B cell (primary cell): ENCODE measurements around the gene OTOGL.

ENCODE experiments used
- EZH2 ChIP-seq: IDR thresholded peaks from 2 replicates; pipeline ENCODE4 v1.6.1; 2012; ENCODE audit warnings: borderline replicate concordance, low read depth, mild to moderate bottlenecking, moderate library complexity, low read length; ENCODE audit not compliant: insufficient read depth, poor library complexity, severe bottlenecking
- TF ChIP-seq, protein P1 (sequence below): fragments of 200-600 bp; IDR thresholded peaks from one replicate; pipeline ENCODE4 v1.8.0; 2022; ENCODE audit warnings: antibody characterized with exemption, mild to moderate bottlenecking

DNA sequence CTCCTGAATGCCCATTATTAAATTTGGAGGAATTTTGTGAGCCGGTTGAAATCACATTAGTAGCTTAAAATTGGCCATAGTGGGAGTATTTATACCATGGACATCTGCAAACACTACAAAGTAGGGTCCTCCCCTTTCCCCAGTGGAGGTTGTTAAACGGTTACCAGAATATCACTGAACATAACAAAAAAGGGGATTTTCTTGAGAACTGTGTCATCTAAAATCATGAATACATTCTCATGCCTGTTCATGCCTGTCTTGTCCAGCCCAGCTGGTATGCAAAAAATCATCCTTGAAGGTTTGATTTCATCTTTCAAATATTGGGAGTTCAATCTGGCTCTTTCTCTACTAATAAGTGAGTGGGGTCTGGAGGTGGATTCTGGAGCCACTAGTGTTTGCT, 96.4 kb downstream of the OTOGL start:
- no peak for TF ChIP-seq EZH2
- TF ChIP-seq, protein P1, sequence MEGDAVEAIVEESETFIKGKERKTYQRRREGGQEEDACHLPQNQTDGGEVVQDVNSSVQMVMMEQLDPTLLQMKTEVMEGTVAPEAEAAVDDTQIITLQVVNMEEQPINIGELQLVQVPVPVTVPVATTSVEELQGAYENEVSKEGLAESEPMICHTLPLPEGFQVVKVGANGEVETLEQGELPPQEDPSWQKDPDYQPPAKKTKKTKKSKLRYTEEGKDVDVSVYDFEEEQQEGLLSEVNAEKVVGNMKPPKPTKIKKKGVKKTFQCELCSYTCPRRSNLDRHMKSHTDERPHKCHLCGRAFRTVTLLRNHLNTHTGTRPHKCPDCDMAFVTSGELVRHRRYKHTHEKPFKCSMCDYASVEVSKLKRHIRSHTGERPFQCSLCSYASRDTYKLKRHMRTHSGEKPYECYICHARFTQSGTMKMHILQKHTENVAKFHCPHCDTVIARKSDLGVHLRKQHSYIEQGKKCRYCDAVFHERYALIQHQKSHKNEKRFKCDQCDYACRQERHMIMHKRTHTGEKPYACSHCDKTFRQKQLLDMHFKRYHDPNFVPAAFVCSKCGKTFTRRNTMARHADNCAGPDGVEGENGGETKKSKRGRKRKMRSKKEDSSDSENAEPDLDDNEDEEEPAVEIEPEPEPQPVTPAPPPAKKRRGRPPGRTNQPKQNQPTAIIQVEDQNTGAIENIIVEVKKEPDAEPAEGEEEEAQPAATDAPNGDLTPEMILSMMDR, result no peak
